Neural progenitor cell (in vitro differentiated cells): ENCODE data around the gene PKP2.

ENCODE experiments used
- CTCF ChIP-seq: fragments of 200-600 bp; sonication (generic); IDR thresholded peaks from 2 replicates; pipeline ENCODE4 v1.5.1; 2017; ENCODE audit warnings: antibody characterized with exemption, mild to moderate bottlenecking
- EZH2 ChIP-seq: fragments of 200-600 bp; sonication (generic); IDR thresholded peaks from 2 replicates; pipeline ENCODE4 v1.6.1; 2017; ENCODE audit warnings: antibody characterized with exemption, mild to moderate bottlenecking, moderate library complexity
- EZH2phosphoT487 ChIP-seq: fragments of 200-600 bp; sonication (generic); IDR thresholded peaks from 2 replicates; pipeline ENCODE4 v1.6.1; 2017; ENCODE audit warnings: antibody characterized with exemption

DNA sequence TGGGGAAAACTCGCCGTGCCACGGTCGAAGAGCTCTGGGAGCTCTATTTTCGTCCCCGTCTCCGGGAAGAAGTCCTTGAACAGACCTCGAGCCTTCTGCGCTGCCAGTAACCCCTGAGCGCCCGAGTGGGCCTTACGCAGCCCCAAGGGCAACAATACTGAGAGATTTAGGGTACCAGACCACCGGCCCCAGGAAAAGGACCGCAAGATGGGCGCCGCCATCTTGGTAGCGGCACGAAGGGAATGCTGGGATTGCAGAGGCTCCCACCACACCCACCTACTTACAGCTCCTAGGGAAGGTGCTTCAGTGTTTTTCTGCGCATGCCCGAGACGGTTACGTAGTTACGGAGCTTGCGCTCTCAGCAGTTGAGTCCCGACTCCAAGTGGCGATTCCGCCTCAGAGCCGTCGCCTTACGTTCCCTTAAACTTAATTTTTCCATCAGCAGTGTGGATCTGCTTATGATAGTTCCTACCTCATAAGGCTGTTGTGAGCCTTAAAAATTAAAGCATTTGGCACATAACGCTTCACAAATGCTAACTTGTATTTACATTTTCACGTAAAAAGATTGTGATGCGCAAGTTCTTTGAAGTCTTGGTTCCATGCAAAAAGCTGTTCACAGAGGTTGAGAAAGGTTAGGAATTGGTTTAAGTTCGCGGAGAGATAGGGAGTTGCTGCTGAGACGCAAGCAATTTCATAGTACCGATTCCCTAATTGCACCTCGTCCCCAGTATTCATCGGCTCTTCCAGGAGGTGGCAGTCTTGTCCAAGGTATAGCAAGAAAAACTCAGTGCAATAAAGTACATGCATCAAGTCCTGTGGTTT lies 140.7 kb downstream of the PKP2 start, which contains the start of gene YARS2:
- TF ChIP-seq CTCF = peak; percentile 97
- TF ChIP-seq EZH2 = no peak
- TF ChIP-seq EZH2phosphoT487 = no peak
